Kidney (tissue), 14 donors: ENCODE data around the gene SOWAHC. TPM values are rescaled to one million over a fixed set of nuclear protein-coding genes. Genes with fewer than 3 reads are reported as not detected.

Experiments
- DNase-seq, 5 donors: peaks; one replicate each; pipeline ENCODE4 v3.0.0-alpha.2; 2013 to 2020
- FAIRE-seq: peaks from 2 replicates; lab custom pipeline; 2012; peaks lifted over from hg19 to GRCh38; lab: Jason Lieb, UNC
- H3K27ac ChIP-seq, 2 donors: one replicate each; pipeline ENCODE4 v1.7.0; 2013; ENCODE audit warnings: low read depth in 2 of 2, low read length in 2 of 2, inconsistent platforms in 1 of 2
- H3K27me3 ChIP-seq: one replicate; pipeline ENCODE4 v1.7.1; 2013; ENCODE audit warnings: low read length, inconsistent platforms; ENCODE audit not compliant: control insufficient read depth, insufficient read depth
- H3K36me3 ChIP-seq, 3 donors: one replicate each; pipeline versions ENCODE4 v1.7.0 to v1.7.1; 2013; ENCODE audit warnings: low read length in 3 of 3, control low read depth in 1 of 3, inconsistent platforms in 1 of 3; ENCODE audit not compliant: insufficient read depth in 3 of 3, control insufficient read depth in 2 of 3
- H3K4me1 ChIP-seq, 3 donors: one replicate each; pipeline versions ENCODE4 v1.7.0 to v1.7.1; 2013; ENCODE audit warnings: low read length in 3 of 3, inconsistent platforms in 1 of 3, low read depth in 1 of 3; ENCODE audit not compliant: control insufficient read depth in 2 of 3, insufficient read depth in 2 of 3
- H3K4me3 ChIP-seq, 3 donors: one replicate each; pipeline versions ENCODE4 v1.7.0 to v1.8.1; 2013; ENCODE audit warnings: low read length in 3 of 3, control low read depth in 1 of 3, inconsistent platforms in 1 of 3
- H3K9ac ChIP-seq, 3 donors: one replicate each; pipeline versions ENCODE4 v1.7.0 to v1.7.1; 2013; ENCODE audit warnings: low read length in 3 of 3, control low read depth in 1 of 3, inconsistent platforms in 1 of 3
- H3K9me3 ChIP-seq, 3 donors: one replicate each; pipeline versions ENCODE4 v1.7.0 to v1.7.1; 2013; ENCODE audit warnings: low read length in 3 of 3, control low read depth in 1 of 3, inconsistent platforms in 1 of 3; ENCODE audit not compliant: control insufficient read depth in 2 of 3, insufficient read depth in 1 of 3
- intact Hi-C: fragments of 100-400 bp; cut with DNase I; formaldehyde crosslinking; loops from one replicate; pipeline ENCODE4 v1.11.1; 2022
- polyA plus RNA-seq: library from polyadenylated mRNA; stranded (reverse); fragments of 350-450 nt; fragmentation: Illumina TruSeq; extraction: RNeasy Lipid Tissue Mini Kit (QIAGEN cat#74804); gene quantifications from one replicate; pipeline ENCODE4 v1.2.3, GENCODE V29; 2014; ENCODE audit warnings: low read depth, low replicate concordance; ENCODE audit not compliant: insufficient read depth
- total RNA-seq: library from RNA; stranded (reverse); fragmentation: NEBNext Ultra II Directional; extraction: Animal tissue kit (Norgen Biotek cat#: 25700); gene quantifications from one replicate; pipeline ENCODE4 v1.2.1, GENCODE V29; 2021
- TF ChIP-seq, protein P1 (sequence below): IDR thresholded peaks from 3 replicates; pipeline ENCODE4 v1.5.1; 2012; ENCODE audit warnings: mild to moderate bottlenecking, moderate library complexity, borderline replicate concordance; ENCODE audit not compliant: insufficient read depth; ENCODE audit errors: extremely low read depth
- donor health status: control.
- donor health status: control.
- donor health status: control.
- donor health status: control.
- donor health status: control.
- donor health status: DM: yes; HTN: yes; CAD: no.
- donor health status: Normal renal cell carcinoma (clear cell type).

The SOWAHC gene
- total and polyA plus RNA-seq, 2 donors from 2014 or later = 7.5 to 11.8 TPM

DNA sequence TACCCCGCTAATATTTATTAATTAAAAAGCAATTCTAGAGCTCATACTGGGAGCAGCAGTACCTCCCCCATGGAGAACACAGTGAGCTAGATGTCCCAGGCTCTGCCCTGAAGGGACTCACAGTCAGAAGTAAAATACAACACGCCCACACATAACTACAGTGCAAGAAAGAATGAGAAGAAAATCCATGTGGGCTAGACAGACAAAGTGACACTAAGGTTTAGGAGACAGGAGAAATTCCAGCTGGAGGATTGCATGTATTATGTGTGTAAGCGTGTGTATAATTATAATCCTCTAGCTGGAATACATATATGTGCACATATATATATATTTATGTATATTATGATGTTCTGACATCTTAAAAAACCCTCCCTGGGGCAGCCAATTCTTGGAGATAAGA, 15.7 kb downstream of the SOWAHC start:
- TF ChIP-seq, protein P1, sequence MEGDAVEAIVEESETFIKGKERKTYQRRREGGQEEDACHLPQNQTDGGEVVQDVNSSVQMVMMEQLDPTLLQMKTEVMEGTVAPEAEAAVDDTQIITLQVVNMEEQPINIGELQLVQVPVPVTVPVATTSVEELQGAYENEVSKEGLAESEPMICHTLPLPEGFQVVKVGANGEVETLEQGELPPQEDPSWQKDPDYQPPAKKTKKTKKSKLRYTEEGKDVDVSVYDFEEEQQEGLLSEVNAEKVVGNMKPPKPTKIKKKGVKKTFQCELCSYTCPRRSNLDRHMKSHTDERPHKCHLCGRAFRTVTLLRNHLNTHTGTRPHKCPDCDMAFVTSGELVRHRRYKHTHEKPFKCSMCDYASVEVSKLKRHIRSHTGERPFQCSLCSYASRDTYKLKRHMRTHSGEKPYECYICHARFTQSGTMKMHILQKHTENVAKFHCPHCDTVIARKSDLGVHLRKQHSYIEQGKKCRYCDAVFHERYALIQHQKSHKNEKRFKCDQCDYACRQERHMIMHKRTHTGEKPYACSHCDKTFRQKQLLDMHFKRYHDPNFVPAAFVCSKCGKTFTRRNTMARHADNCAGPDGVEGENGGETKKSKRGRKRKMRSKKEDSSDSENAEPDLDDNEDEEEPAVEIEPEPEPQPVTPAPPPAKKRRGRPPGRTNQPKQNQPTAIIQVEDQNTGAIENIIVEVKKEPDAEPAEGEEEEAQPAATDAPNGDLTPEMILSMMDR = no peak
- H3K27me3 ChIP-seq = no peaks in the 10 kb centered on the region
- intact Hi-C loops = no loop called here
- no peak overlapping the region for H3K4me3 ChIP-seq
- H3K9me3 ChIP-seq = no peaks in the 10 kb centered on the region
- H3K9ac ChIP-seq = no peak overlapping the region
- FAIRE-seq = no peak
- no peaks in the 10 kb centered on the region for H3K36me3 ChIP-seq
- no peak for DNase-seq
- H3K4me1 ChIP-seq = no peaks in the 10 kb centered on the region
- no peak overlapping the region for H3K27ac ChIP-seq

DNA sequence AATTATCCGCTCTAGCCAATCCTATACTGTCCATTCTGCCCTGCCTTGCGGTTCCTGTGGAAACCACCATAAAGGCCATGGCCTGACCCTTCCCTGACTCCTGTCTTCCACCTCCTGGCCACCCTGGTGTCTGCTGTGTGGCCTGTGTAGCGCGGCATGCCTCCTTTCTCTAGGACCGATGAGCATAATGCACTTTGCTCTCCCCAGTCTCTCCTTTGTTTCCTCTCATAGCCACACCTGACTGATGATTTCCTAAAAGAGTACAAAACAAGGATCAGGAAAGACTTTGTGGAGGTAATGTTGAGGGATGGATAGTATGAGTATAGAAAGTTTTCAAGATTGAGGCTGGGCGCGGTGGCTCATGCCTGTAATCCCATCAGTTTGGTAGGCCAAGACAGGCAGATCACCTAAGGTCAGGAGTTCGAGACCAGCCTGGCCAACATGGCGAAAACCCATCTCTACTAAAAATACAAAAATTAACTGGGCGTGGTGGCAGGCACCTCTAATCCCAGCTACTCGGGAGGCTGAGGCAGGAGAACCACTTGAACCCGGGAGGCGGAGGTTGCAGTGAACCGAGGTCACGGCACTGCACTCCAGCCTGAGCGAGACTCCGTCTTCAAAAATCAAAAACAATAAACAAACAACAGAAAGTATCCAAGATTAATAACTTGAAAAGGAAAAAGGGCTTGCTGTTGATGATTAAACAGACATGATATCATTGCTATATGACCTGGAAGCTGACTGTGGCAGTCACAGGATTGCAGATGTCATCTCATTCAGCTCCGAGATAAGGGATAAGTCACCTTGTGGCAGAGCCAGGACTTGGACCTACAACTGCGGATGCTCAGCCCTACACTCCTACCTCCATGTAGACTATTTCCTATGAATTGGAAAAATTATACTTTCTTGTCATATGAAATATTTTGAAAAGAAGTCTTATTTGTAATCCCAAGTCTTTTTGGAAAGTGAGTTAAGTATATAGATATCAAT, 16.6 kb downstream of the SOWAHC start:
- Histone ChIP-seq H3K9ac (no peak overlapping the region), H3K36me3 (no peaks in the 10 kb centered on the region), H3K4me3 (no peak overlapping the region), H3K9me3 (no peaks in the 10 kb centered on the region), H3K27ac (no peak overlapping the region), H3K27me3 (no peaks in the 10 kb centered on the region), H3K4me1 (no peaks in the 10 kb centered on the region)
- DNase-seq (no peak), FAIRE-seq (no peak)
- TF ChIP-seq, protein P1 = no peak
- intact Hi-C loops = no loop called here

DNA sequence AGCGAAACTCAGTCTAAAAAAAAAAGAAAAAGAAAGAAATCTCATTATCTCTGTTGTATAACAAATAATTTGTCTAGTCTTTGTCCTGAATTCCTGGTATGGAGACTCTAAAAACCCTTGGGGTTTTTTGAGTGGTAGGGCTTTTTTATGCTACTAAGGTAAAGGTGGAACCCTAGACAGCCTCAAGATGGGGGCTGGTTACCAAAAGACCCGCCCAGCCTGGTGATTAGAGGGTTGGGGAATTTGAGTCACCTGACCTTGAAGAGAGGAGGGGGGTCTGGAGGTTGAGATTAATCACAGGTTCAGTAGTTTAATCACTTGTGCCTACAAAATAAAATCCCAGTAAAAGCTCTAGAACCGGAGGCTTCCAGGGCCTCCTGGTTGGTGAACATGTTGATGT, 17.6 kb downstream of the SOWAHC start:
- FAIRE-seq (no peak), DNase-seq (no peak)
- TF ChIP-seq, protein P1 = no peak
- Histone ChIP-seq H3K36me3 (no peaks in the 10 kb centered on the region), H3K27ac (no peak overlapping the region), H3K9ac (no peak overlapping the region), H3K4me1 (no peaks in the 10 kb centered on the region), H3K4me3 (no peak overlapping the region), H3K9me3 (no peaks in the 10 kb centered on the region), H3K27me3 (no peaks in the 10 kb centered on the region)
- intact Hi-C loops = no loop called here
